NCI-H2196 (cell line): ENCODE measurements around the gene MT1HL1.

Experiments
- DNase-seq: peaks from one replicate; lab custom pipeline; 2025; ENCODE audit not compliant: unreplicated experiment; lab: John Stamatoyannopoulos, UW

The MT1HL1 gene

DNA sequence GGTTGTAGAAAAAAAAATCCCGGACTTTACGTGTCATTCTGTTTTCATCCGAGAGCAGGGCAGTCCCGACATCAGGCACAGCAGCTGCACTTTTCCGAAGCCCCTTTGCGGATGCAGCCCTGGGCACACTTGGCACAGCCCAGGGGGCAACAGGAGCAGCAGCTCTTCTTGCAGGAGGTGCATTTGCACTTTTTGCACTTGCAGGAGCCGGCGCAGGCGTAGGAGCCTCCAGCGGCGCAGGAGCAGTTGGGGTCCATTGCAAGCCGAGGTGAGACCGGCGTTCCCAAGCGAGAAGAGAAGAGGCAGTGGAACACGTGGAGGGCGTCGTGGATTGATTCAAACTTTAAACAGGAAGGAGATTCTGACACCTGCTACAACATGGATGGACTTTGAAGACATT, at the start of gene MT1HL1:
Gene MT1HL1 (minus strand): TSS at position 326 of the 400 bp plus-strand sequence. CDS start 69 bp downstream, at position 257.
- no peak for DNase-seq

DNA sequence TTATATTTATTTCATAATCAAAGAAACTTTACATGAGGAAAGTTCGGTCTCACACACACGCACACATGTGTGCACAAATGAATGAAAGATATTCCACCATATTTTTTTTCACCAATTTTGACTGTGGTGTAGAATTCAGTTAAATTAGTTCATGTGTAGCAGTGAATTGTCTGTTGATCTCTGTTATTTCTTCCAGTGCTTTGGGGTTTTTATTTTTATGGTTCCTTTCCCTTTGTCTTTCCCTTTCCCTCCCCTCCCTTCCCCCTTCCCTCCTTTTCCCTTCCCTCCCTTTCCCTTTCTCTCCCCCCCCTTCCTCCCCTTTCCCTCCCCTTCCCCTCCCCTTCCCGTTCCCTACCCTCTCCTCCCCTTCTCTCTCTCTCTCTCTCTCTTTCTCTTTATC, 46.7 kb upstream of the MT1HL1 start:
- DNase-seq = no peak

GRCh38 chr1:237050185-237050584, 45.9 kb upstream of the MT1HL1 start:
- DNase-seq = no peak

DNA sequence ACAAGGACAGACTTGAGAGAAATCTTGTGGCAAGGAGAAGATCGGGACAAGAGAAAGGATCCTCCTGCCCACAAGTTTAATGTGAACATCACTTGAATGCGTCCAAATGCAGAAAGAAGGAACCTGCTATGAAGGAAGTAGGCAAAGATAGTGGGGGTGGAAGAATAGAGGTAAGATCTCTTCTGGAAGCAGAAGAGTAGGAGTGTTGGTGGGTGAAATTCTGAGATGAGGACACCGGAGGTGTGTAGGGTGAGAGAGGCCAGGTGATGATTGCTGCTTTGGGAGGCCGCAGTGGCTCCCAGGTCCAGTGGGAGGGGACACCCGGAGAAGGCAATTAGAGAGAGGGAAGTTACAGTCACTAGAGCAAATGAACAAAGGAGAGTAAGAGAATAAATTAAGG, 44.6 kb upstream of the MT1HL1 start:
- DNase-seq = no peak

DNA sequence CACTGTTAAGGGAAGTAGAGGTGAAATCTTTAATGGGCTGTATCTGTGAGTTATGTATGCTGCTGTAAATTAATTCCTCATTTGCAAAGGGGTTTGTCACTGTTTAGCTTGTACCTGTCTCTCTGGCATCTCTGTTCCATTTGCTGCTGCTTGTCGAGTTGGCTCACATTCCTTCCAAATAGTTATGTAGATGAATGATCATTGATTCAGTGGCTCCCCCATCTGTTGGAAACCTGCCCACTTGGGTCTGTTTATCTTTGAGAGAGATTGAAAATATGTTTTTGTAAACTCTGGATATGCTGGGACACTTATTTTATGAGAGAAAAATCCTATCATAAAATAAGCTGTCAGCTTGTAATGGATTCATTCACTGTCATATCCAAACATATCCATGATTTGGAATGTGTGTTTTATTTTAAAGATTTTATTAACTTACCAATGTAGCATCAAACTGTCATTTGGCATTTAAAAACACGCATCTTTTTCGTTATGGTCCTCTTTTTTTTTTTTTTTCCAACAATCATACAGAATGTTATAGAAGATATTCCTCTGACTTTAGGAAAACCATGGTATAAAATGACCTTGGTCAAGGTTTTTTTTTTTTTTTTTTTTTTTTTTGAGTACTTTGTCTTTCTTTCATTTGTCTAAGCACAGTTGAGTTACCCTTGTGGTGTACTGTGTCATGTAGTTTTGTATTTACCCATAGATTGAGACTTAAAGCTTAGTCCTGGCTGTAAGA, 41.2 kb upstream of the MT1HL1 start:
- DNase-seq = no peak

DNA sequence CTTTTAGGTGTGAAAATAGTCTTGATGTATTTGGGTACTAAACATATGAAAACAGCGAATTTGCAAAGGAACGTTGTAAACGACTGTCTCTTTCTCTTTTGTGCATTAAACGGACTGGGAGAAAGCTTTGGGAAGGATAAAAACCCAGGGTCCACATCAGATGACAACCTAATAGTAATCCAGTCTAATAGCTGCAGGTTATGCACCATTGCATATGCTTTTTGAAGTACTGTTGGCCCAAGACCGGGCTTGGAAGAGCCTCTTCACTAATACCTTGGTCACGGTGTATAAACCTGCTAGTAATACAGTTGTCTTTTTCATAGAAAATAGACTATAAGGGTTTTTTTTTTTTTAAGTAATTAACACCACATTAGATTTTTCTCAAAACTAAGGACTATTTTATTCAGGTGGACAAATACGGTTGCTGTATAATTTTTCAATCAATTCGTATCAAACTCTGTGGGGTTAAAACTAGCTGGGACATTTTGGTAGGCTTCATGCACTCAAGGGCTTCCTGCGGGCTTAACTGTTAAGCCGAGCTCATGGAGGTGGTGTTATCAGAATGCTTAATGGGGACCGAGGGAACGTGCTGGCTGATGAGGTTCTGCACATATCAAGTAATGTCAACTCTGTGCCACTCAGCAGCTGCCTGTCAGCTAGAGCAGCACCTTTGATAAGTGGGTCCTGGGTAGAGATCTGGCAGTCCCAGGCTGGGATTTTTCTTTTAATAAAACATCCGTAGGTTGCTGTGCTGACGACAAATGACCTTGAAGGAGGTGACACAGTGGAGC, 39.8 kb upstream of the MT1HL1 start:
- DNase-seq = no peak

DNA sequence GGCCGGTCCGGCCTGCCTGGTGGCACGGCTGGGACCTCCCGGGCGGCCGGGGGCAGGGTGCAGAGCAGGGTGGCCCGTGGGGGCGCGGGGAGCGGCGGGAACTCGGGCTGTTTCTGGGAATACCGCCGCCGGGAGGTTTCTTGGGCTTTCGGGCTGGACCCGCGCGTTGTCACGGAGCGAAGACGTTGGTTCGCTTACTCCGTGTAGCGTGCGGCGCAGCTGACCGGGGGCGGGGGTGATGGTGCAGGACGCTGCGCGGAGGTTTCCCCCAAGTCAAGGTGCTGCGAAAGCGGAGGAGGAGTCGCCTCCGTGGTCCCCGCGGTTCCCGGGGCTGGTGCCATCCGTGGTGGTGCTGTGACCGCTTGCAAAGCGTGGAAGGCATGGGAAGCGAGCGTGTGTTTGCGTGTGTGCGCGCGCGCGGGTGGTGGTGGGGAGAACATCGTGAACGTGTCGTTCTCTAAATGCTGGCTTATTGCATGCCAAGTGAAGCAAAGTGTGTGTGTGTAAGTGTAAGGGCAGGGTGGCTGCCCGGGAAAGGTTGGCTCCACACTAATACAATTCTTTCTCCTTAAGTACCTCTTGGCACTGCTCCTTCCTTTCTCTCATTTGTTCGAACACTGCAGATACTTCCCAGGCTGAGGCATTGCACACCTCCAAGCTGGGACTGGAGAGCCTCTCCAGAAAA, 38.8 kb upstream of the MT1HL1 start:
- DNase-seq = no peak

- DNase-seq = no peak
Measured at GRCh38 chr1:237042526-237042891, 38.3 kb upstream of the MT1HL1 start.

- DNase-seq = no peak
Measured at GRCh38 chr1:237041795-237042525, 37.7 kb upstream of the MT1HL1 start, which contains the start of gene RYR2. Gene RYR2, plus strand, starts transcription at chr1:237042184. Its CDS starts 338 bp downstream, at chr1:237042522.

- DNase-seq = no peak
Measured at GRCh38 chr1:237041461-237041794, 37.2 kb upstream of the MT1HL1 start.

DNA sequence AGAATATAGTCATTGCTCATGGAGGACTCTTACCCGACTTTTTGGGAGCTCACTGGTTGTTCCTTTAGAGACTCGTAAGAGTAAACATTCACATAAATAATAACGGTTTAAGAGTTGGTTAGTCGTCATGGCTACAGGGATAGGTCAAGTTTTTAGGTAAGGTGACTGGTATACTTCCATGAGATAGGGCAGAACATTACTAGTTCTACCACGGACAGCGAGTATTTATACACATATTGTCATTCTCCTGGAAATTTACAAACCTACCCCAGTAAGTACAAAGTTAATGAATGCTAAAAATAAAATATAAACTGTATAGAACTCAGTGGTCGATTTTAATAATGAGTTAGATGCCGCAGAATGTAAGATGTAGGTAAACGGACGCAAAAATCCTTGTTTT, 36.6 kb upstream of the MT1HL1 start:
- no peak for DNase-seq

DNA sequence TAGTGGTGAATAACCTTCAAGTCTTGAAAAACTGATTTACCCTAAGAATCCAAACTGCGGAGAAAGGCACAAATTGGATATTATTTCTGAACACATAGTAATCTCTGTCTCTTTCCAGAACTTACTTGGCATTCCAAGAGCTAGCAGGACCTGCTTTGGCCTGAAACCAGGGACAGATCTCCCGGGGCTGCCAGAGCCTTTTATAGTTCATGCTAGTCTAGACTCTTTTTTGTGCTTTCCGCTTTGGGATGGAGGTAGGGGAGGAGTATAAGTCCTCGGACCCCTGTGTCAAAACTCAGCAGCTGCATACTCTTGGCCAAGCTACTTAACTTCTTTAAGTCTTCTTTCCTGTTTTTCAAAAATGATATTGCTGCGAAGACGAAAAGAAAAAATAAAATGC, 34.0 kb upstream of the MT1HL1 start:
- no peak for DNase-seq

DNA sequence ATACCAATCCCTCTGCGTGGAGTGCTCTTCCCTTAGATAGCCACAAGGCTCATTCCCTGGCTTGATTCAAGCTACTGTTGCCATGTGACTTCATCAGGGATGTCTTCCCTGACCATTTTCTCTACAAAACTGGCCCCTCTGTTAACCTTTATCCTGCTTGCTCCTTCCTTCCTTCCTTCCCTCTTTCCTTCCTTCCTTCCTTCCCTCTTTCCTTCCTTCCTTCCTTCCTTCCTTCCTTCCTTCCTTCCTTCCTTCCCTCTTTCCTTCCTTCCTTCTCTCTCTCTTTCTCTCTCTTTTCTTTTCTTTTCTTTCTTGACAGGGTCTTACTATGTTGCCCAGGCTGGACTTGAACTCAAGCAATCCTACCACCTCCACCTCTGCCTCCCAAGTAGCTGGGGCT, 31.5 kb upstream of the MT1HL1 start:
- DNase-seq = no peak

GRCh38 chr1:237033804-237034203, 29.6 kb upstream of the MT1HL1 start:
- DNase-seq = no peak

GRCh38 chr1:237033061-237033460, 28.8 kb upstream of the MT1HL1 start:
- DNase-seq = no peak

DNA sequence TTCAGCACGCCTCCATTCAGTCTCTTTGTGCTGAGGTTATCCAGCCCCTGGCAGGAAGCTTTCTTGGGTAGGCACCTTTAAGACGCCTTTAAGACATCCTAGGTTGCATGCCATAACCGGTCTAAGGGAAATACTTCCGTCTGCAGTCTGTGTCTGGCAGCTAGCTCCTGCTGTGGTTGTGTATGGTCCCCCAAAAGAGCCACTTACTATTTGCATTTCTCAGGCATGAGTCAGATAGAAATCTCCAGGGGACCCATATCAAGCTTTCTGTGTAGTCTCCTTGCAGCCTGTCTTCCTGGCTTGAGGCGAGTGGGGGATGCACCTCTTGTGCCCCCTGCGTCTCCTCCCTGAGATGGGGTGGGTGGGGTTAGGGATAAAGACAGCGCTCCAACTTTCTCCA, 27.8 kb upstream of the MT1HL1 start:
- no peak for DNase-seq

- DNase-seq = no peak
Measured at GRCh38 chr1:237031480-237031879, 27.2 kb upstream of the MT1HL1 start.

- no peak for DNase-seq
Measured at GRCh38 chr1:237029850-237030535, 25.8 kb upstream of the MT1HL1 start.

GRCh38 chr1:237029240-237029639, 25.0 kb upstream of the MT1HL1 start:
- DNase-seq = no peak

GRCh38 chr1:237025358-237026074, 21.3 kb upstream of the MT1HL1 start:
- no peak for DNase-seq
